K562 (cell line): Measurements from ENCODE around the gene ANK3. TPM values are rescaled to one million over a fixed set of nuclear protein-coding genes. Genes with fewer than 3 reads are reported as not detected.

Experiments
- ATAC-seq: fragments of 200-7000 bp; cut with Tn5 transposase; 3 replicates; pipeline ENCODE4 v1.9.1; 2020; ENCODE audit warnings: moderate library complexity
- BruUV-seq: library from RNA; stranded (reverse); fragments of 400-500 nt; replicated peaks from 2 replicates; lab custom pipeline; 2021; lab: Mats Ljungman, UMichigan
- CTCF ChIA-PET: fragments of 300-600 bp; formaldehyde crosslinking; extraction: SDS; loops from one replicate; lab custom pipeline; 2021; ENCODE audit warnings: low intra/inter-chr PET ratio; lab: Yijun Ruan, JAX
- POLR2A ChIA-PET: fragments of 300-600, 350-650 bp; sonication (Branson Sonifier 250); formaldehyde crosslinking; extraction: SDS; loops from one replicate; lab custom pipeline; 2021; ENCODE audit warnings: antibody characterized with exemption, inconsistent platforms; lab: Yijun Ruan, JAX
- DNase-seq, 4 experiments: peaks; one replicate each; pipeline versions ENCODE4 v3.0.0 to v3.0.0-alpha.2; 2011 to 2018; ENCODE audit warnings: low spot score in 3 of 4, mixed read lengths in 3 of 4; ENCODE audit errors: extremely low read depth in 1 of 4
- FAIRE-seq: peaks from 2 replicates; lab custom pipeline; 2011; peaks lifted over from hg19 to GRCh38; lab: Jason Lieb, UNC
- H2AFZ ChIP-seq: 2 replicates; pipeline ENCODE4 v1.6.0; 2011; ENCODE audit warnings: low read depth, low read length, control low read depth, inconsistent platforms
- H3K27ac ChIP-seq: fragments of 200-600 bp; 3 replicates; pipeline ENCODE4 v1.8.0; 2011; ENCODE audit warnings: low read depth, mild to moderate bottlenecking, control low read depth, inconsistent platforms, low read length, moderate library complexity, mixed read lengths; ENCODE audit errors: extremely low read depth
- H3K27me3 ChIP-seq, 2 experiments: fragments of 300-600 bp in 1 of 2; 2 replicates in 1 of 2; 3 replicates in 1 of 2; pipeline versions ENCODE4 v1.6.0 to v1.8.0; 2011; ENCODE audit warnings: inconsistent platforms in 2 of 2, low read length in 2 of 2, mild to moderate bottlenecking in 1 of 2, mixed read lengths in 1 of 2, moderate library complexity in 1 of 2; ENCODE audit not compliant: control insufficient read depth in 2 of 2, insufficient read depth in 2 of 2
- H3K36me3 ChIP-seq: fragments of 300-600 bp; 3 replicates; pipeline ENCODE4 v1.8.0; 2011; ENCODE audit warnings: mild to moderate bottlenecking, low read length, inconsistent platforms; ENCODE audit not compliant: control insufficient read depth, insufficient read depth
- H3K4me1 ChIP-seq, 2 experiments: fragments of 200-600 bp in 1 of 2; replicated peaks in 1 of 2; 2 replicates in 1 of 2; 3 replicates in 1 of 2; pipeline versions ENCODE4 v1.5.1 to v1.8.0; 2011; ENCODE audit warnings: inconsistent platforms in 2 of 2, low read length in 2 of 2, mild to moderate bottlenecking in 1 of 2, mixed read lengths in 1 of 2, moderate library complexity in 1 of 2; ENCODE audit not compliant: control insufficient read depth in 2 of 2, insufficient read depth in 2 of 2
- H3K4me2 ChIP-seq: 2 replicates; pipeline ENCODE4 v1.6.1; 2011; ENCODE audit warnings: low read length, control low read depth, inconsistent platforms, mixed read lengths; ENCODE audit not compliant: insufficient read depth
- H3K4me3 ChIP-seq: fragments of 200-600 bp; sonication (generic), shearing (Covaris generic); 2 replicates; pipeline ENCODE4 v1.5.1; 2016; ENCODE audit warnings: control low read depth, inconsistent platforms
- H3K79me2 ChIP-seq: fragments of 200-600 bp; 3 replicates; pipeline ENCODE4 v1.8.0; 2011; ENCODE audit warnings: low read length, inconsistent platforms; ENCODE audit not compliant: control insufficient read depth, insufficient read depth
- H3K9ac ChIP-seq, 2 experiments: 2 replicates each; pipeline versions ENCODE4 v1.6.0 to v1.6.1; 2011; ENCODE audit warnings: low read depth in 2 of 2, low read length in 2 of 2, control low read depth in 1 of 2, inconsistent platforms in 1 of 2, mild to moderate bottlenecking in 1 of 2, mixed read lengths in 1 of 2; ENCODE audit not compliant: insufficient read depth in 1 of 2
- H3K9me1 ChIP-seq: one replicate; pipeline ENCODE4 v1.6.0; 2011; ENCODE audit warnings: inconsistent platforms, mild to moderate bottlenecking, low read length, moderate library complexity; ENCODE audit not compliant: control insufficient read depth, insufficient read depth
- H3K9me3 ChIP-seq: replicated peaks from 2 replicates; pipeline ENCODE4 v1.5.1; 2011; ENCODE audit warnings: low read depth, low read length, inconsistent platforms; ENCODE audit not compliant: control insufficient read depth, insufficient read depth
- H4K20me1 ChIP-seq: replicated peaks from 2 replicates; pipeline ENCODE4 v1.6.1; 2011; ENCODE audit warnings: low read length, inconsistent platforms, mixed read lengths; ENCODE audit not compliant: control insufficient read depth, insufficient read depth
- ATF7 ChIP-seq: fragments of 450-650 bp; IDR thresholded peaks from 2 replicates; pipeline ENCODE4 v1.7.1; 2014; ENCODE audit warnings: mild to moderate bottlenecking, moderate library complexity
- CCAR2 ChIP-seq: fragments of 200-400 bp; formaldehyde crosslinking; IDR thresholded peaks from 2 replicates; pipeline ENCODE4 v1.6.1; 2017; ENCODE audit warnings: mild to moderate bottlenecking, low read depth, low read length
- CEBPB ChIP-seq: fragments of 450-650 bp; IDR thresholded peaks from 2 replicates; pipeline ENCODE4 v1.6.1; 2016; ENCODE audit warnings: missing genetic modification characterization, missing compliant biosample characterization
- CEBPG ChIP-seq, 3 experiments: fragments of 200-800 bp in 1 of 3; sonication (Bioruptor generic) in 1 of 3; sonication (generic) in 1 of 3; formaldehyde crosslinking in 1 of 3; IDR thresholded peaks in 2 of 3; conservative IDR thresholded peaks in 1 of 3; 2 replicates each; pipeline versions ENCODE4 v1.6.1 to v1.8.0; 2016 to 2022; ENCODE audit warnings: missing compliant biosample characterization in 2 of 3, missing genetic modification characterization in 2 of 3, mild to moderate bottlenecking in 1 of 3, missing genetic modification reagents in 1 of 3
- CHD2 ChIP-seq: IDR thresholded peaks from 2 replicates; pipeline ENCODE4 v1.6.1; 2011; ENCODE audit warnings: low read depth, low read length
- MCM2 ChIP-seq: fragments of 450-650 bp; IDR thresholded peaks from 2 replicates; pipeline ENCODE4 v1.6.1; 2017; ENCODE audit warnings: low read depth, mild to moderate bottlenecking
- NFE2 ChIP-seq: IDR thresholded peaks from 2 replicates; pipeline ENCODE4 v1.6.1; 2014; ENCODE audit warnings: antibody characterized with exemption, low read depth
- POLR2B ChIP-seq: fragments of 450-650 bp; IDR thresholded peaks from 2 replicates; pipeline ENCODE4 v1.6.1; 2018; ENCODE audit warnings: low read depth; ENCODE audit not compliant: partially characterized antibody
- SNIP1 ChIP-seq: fragments of 450-650 bp; IDR thresholded peaks from 2 replicates; pipeline ENCODE4 v1.7.1; 2017; ENCODE audit warnings: low read depth, mild to moderate bottlenecking
- TGIF2 ChIP-seq: sonication (generic); formaldehyde crosslinking; IDR thresholded peaks from 2 replicates; pipeline ENCODE4 v1.8.1; 2022; ENCODE audit warnings: mild to moderate bottlenecking, missing genetic modification reagents, moderate library complexity
- ZNF395 ChIP-seq: fragments of 200-800 bp; sonication (Bioruptor generic); IDR thresholded peaks from 2 replicates; pipeline ENCODE4 v1.6.1; 2017; ENCODE audit warnings: missing genetic modification characterization, missing compliant biosample characterization
- WGBS: fragments of 100-300 bp; shearing (Covaris generic); methylation state at CpG from one replicate; pipeline ENCODE4 v1.1.6; 2016; ENCODE audit warnings: low coverage, mixed read lengths; ENCODE audit not compliant: insufficient coverage; ENCODE audit errors: missing lambda C conversion rate; 5-methylcytosine and 5-hydroxymethylcytosine counted together
- in situ Hi-C: fragments of 300-500 bp; cut with MboI; formaldehyde crosslinking; loops from 4 replicates; pipeline ENCODE4 v1.15.0; 2018; ENCODE audit warnings: inconsistent platforms, mixed read lengths
- intact Hi-C: fragments of 100-400 bp; cut with micrococcal nuclease; formaldehyde crosslinking; loops from 2 replicates; pipeline ENCODE4 v1.14.2; 2022
- polyA plus RNA-seq, 8 experiments: library from polyadenylated mRNA; depleted of rRNA in 4 of 8; stranded (reverse) in 5 of 8; unstranded in 3 of 8; fragments of >200 nt; fragmentation: Nextera tagmentation in 2 of 8; fragmentation: Illumina TruSeq in 1 of 8; extraction: Ambion mirVana in 2 of 8; extraction: Trizol in 1 of 8; gene quantifications; 2 replicates each; pipeline versions ENCODE4 v1.2.1 to v1.2.3, GENCODE V29; 2011 to 2014; ENCODE audit warnings: inconsistent platforms in 1 of 8, missing spikeins in 1 of 8
- total RNA-seq, 7 experiments: library from RNA; depleted of rRNA in 6 of 7; stranded (reverse); fragments of >200 nt in 6 of 7; fragmentation: Illumina TruSeq in 2 of 7; extraction: Trizol in 2 of 7; gene quantifications; 2 replicates each; pipeline versions ENCODE4 v1.2.1 to v1.2.3, GENCODE V29; 2011 to 2021; ENCODE audit warnings: low replicate concordance in 1 of 7
- TF ChIP-seq, protein P1 (sequence below): fragments of 450-650 bp; IDR thresholded peaks from 2 replicates; pipeline ENCODE4 v1.6.1; 2016; ENCODE audit warnings: mild to moderate bottlenecking

ANK3 gene
- total and polyA plus RNA-seq, 9 of the 15 experiments (the other 6 are each of a cell fraction or from before 2014, with no cell fraction given), result 10.0 to 32.3 (median 17.9) TPM

DNA sequence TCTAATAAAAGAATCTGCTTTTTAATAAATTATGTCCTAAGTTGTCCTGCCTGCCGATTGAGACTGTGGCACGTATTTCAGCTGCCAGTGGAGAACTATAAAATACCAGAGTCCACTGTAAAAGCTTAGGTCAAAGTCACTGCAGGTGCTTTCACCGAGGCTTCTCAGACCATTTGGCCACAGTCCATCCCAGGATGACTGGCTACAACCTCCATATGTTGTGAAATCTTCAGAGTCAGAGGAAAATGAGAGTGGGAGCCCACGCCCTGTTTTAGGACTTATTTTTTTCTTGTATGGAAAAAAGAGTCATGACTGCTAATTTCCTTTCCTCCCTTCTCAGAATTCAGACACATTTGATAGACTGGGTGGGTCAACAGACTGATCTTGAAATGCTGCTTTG is 182.9 kb downstream of the ANK3 start:
- CTCF ChIA-PET, result interaction anchor here (0.7 to 4.0 kb wide), 5 partner anchors 92 to 581 kb away, joined by 3 to 56 read pairs (median 5); no protein-coding TSS in a partner anchor
- WGBS, result 36% methylated on average over 4 of the region's 4 CpGs

GRCh38 chr10:60205741-60206140 is 183.9 kb downstream of the ANK3 start:
- no peak for ATAC-seq
- ChIA-PET POLR2A (no interaction called here), CTCF (interaction anchor here (1.8 kb wide), 1 partner anchor 229 kb away, joined by 5 read pairs; no protein-coding TSS in a partner anchor)
- intact Hi-C loops, result loop anchor here (10.0 kb wide), 1 partner anchor 341 kb away; no protein-coding TSS in a partner anchor
- no peaks in the 10 kb centered on the region for H3K9me1 ChIP-seq
- no peak for FAIRE-seq
- no peaks in the 10 kb centered on the region for H3K4me1 ChIP-seq
- no peak overlapping the region for H3K4me3 ChIP-seq
- no peaks in the 10 kb centered on the region for H4K20me1 ChIP-seq
- in situ Hi-C loops, result loop anchor here (5.0 to 25.0 kb wide), 4 partner anchors 88 to 581 kb away; no protein-coding TSS in a partner anchor
- no peaks in the 10 kb centered on the region for H3K9me3 ChIP-seq
- H3K27ac ChIP-seq, result no peak overlapping the region
- H3K9ac ChIP-seq, result no peak overlapping the region
- BruUV-seq, result no TSS peak
- H2AFZ ChIP-seq, result no peak overlapping the region
- H3K27me3 ChIP-seq, result no peaks in the 10 kb centered on the region
- no peak overlapping the region for H3K4me2 ChIP-seq
- WGBS, result 25% methylated on average over 3 of the region's 3 CpGs
- H3K36me3 ChIP-seq, result no peaks in the 10 kb centered on the region
- no peak for DNase-seq
- H3K79me2 ChIP-seq, result no peaks in the 10 kb centered on the region
- no peak for TF ChIP-seq ZNF395 (CRISPR knock-in tag)
- TF ChIP-seq, protein P1, sequence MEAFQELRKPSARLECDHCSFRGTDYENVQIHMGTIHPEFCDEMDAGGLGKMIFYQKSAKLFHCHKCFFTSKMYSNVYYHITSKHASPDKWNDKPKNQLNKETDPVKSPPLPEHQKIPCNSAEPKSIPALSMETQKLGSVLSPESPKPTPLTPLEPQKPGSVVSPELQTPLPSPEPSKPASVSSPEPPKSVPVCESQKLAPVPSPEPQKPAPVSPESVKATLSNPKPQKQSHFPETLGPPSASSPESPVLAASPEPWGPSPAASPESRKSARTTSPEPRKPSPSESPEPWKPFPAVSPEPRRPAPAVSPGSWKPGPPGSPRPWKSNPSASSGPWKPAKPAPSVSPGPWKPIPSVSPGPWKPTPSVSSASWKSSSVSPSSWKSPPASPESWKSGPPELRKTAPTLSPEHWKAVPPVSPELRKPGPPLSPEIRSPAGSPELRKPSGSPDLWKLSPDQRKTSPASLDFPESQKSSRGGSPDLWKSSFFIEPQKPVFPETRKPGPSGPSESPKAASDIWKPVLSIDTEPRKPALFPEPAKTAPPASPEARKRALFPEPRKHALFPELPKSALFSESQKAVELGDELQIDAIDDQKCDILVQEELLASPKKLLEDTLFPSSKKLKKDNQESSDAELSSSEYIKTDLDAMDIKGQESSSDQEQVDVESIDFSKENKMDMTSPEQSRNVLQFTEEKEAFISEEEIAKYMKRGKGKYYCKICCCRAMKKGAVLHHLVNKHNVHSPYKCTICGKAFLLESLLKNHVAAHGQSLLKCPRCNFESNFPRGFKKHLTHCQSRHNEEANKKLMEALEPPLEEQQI, result no peak
- no peak for TF ChIP-seq MCM2
- no peak for TF ChIP-seq TGIF2 (CRISPR knock-in tag)
- no peak for TF ChIP-seq CCAR2
- TF ChIP-seq SNIP1, result no peak
- no peak for TF ChIP-seq POLR2B
- TF ChIP-seq CHD2, result no peak
- TF ChIP-seq CEBPB (tag), result no peak

More for the DNA sequence above, 182.9 kb downstream of the ANK3 start:
- Histone ChIP-seq H3K4me3 (no peak overlapping the region), H3K79me2 (no peaks in the 10 kb centered on the region), H3K9me3 (no peaks in the 10 kb centered on the region), H3K9ac (no peak overlapping the region), H3K4me2 (no peak overlapping the region), H3K27ac (no peak overlapping the region), H3K36me3 (no peaks in the 10 kb centered on the region), H4K20me1 (no peaks in the 10 kb centered on the region), H3K27me3 (no peaks in the 10 kb centered on the region), H3K4me1 (no peaks in the 10 kb centered on the region), H3K9me1 (no peaks in the 10 kb centered on the region), H2AFZ (no peak overlapping the region)
- TF ChIP-seq CEBPB (tag) (peak; percentile 88), ATF7 (no peak), CEBPG (CRISPR knock-in tag; IDR thresholded peaks at IDR 0.05) (no peak), CEBPG (tag; conservative IDR thresholded peaks at IDR 0.05 in 1 of 2, IDR thresholded peaks at IDR 0.05 in 1 of 2) (peak in 1 of 2 experiments; percentile 82; a peak in 2 of 4 replicates), NFE2 (0 out of 2 replicates have a peak, but pooled peaks have one; percentile 28)
- FAIRE-seq (no peak), DNase-seq (peak in 1 of 4 experiments; percentile 8), ATAC-seq (no peak)
- BruUV-seq, result no TSS peak
- intact Hi-C loops, result loop anchor here (10.0 kb wide), 1 partner anchor 342 kb away; no protein-coding TSS in a partner anchor
- in situ Hi-C loops, result loop anchor here (5.0 to 25.0 kb wide), 4 partner anchors 89 to 582 kb away; no protein-coding TSS in a partner anchor
- POLR2A ChIA-PET, result no interaction called here
